ENCODE data around the gene LRRC8E.

The LRRC8E gene

DNA sequence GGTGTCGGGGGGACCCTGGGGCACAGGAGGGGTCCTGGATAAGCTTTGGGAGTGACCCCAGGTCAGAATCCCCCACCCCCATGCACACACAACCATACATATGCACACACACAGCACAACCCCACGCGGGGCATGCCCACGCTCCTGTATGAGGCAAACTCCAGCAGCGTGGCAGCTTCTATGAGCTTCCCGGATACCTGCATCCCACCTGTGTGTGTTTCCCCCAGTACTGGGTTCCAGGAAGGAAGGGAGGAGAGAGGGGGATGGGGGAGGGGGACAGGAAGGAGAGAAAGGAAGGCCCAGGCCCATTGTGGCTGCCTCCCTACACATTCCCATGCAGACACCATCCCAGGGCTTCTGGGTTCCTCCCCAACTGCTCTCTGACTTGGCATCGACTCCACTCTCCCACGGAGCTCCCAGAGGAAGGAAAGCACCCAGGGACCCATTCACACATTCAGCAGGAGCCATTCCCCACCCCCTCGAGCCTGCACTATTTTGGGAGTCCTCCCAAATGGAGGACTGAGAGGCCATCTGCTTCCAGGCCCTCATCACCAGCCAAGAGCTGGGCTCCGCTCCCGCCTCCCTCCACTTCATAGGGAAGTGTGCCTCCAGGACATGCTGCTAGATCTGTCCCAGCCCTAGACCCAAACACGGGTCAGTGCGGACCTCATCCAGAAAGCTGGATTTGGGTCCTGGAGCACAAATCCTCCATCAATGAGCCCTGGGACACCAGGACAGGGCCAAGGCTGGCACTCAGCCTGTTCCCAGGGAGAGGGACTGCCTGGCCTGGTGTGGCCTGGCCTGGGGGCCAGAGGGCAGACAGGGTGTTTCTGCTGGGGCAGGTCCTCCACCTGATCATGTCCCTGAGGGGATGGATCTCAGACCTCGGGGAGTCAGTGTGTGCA, 27.3 kb upstream of the LRRC8E start:
- DNase-seq (ENCODE audit: low spot score): no peak
- Histone ChIP-seq H3K4me3 (no peak overlapping the region), H3K27ac (no peak overlapping the region)
- TF ChIP-seq, protein P1, sequence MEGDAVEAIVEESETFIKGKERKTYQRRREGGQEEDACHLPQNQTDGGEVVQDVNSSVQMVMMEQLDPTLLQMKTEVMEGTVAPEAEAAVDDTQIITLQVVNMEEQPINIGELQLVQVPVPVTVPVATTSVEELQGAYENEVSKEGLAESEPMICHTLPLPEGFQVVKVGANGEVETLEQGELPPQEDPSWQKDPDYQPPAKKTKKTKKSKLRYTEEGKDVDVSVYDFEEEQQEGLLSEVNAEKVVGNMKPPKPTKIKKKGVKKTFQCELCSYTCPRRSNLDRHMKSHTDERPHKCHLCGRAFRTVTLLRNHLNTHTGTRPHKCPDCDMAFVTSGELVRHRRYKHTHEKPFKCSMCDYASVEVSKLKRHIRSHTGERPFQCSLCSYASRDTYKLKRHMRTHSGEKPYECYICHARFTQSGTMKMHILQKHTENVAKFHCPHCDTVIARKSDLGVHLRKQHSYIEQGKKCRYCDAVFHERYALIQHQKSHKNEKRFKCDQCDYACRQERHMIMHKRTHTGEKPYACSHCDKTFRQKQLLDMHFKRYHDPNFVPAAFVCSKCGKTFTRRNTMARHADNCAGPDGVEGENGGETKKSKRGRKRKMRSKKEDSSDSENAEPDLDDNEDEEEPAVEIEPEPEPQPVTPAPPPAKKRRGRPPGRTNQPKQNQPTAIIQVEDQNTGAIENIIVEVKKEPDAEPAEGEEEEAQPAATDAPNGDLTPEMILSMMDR (IDR thresholded peaks at IDR 0.05): no peak

DNA sequence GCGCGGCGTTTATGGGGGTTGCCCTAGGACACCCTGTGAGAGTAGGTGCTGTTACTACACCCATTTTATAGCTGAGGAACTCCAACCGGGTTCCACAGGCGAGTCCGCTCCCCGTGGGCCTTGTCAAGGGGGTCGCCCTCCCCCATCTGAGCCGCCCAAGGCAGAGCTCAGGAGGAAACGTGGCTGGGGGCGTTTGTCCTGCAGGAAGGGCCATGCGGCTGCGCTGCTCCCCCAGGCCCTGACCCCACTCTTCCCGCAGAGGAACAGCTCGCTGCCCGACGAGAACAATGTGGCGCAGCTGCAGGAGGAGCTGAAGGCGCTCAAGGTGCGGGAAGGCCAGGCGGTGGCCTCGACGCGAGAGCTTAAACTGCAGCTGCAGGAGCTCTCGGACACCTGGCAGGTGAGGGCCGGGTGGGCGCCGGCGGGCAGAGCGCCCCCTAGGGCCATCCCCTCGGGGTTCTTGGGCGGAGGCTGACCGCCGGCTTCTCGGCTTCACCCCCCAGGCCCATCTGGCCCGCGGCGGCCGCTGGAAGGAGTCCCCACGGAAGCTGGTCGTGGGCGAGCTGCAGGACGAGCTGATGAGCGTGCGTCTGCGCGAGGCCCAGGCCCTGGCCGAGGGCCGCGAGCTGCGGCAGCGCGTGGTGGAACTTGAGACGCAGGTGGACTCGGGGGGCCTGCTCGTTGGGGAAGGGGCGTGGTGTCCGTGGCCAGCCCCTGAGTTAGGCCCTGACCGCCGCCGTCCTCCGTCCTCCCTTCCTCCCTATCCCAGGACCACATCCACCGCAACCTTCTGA, 26.5 kb upstream of the LRRC8E start:
- H3K27ac ChIP-seq: no peak overlapping the region
- TF ChIP-seq, protein P1 (IDR thresholded peaks at IDR 0.05): no peak
- no peak for DNase-seq (ENCODE audit: low spot score)
- H3K4me3 ChIP-seq: peak overlapping the region; percentile 59

DNA sequence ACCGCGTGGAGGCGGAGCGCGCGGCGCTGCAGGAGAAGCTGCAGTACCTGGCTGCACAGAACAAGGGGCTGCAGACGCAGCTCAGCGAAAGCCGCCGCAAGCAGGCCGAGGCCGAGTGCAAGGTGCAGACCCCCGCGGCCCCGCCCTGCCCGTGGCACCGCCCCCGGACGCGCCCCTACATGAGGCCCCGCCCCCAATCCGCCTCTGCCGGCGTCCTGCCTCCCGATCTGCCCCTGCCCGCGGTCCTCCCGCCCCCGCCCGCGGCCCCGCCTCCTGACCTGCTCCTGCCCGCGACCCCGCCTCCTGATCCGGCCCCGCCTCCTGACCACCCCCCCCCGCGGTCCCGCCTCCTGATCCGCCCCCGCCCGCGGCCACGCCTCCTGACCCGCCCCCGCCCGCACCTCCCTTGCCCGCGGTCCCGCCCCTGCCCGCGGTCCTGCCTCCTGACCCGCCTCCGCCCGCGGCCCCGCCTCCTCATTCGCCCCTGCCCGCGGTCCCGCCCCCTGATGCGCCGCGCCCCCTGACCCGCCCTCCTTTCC, 25.8 kb upstream of the LRRC8E start:
- DNase-seq (ENCODE audit: low spot score): no peak
- Histone ChIP-seq H3K4me3 (peak overlapping the region; percentile 59), H3K27ac (no peak overlapping the region)
- TF ChIP-seq, protein P1 (IDR thresholded peaks at IDR 0.05): no peak

DNA sequence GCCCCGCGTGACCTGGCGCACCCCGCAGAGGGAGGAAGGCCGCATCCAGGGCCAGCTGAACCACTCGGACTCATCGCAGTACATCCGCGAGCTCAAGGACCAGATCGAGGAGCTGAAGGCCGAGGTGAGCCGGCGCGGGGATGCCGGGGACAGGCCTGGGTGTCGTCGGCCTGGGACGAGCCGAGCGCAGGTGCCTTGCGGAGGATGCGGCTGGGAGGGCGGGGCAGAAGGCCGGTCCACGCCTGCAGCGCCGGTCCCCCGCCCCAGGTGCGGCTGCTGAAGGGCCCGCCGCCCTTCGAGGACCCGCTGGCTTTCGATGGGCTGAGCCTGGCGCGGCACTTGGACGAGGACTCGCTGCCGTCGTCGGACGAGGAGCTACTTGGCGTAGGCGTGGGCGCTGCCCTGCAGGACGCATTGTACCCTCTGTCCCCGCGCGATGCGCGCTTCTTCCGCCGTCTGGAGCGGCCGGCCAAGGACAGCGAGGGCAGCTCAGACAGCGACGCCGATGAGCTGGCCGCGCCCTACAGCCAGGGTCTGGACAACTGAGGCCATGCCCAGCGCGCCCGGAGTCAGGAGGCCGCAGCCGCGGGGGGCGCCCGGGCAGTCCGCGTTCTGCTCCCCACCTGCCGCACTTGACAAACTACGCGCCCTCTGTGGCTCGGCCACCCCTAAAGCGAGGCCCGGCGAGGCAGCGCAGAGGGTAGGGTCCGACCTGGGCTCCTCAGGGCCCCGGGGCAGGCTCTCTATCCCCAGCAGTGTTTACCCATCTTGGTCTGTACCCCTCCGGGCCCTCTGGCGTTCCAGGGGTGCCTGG, 24.9 kb upstream of the LRRC8E start:
- H3K4me3 ChIP-seq: peak overlapping the region; percentile 59
- no peak overlapping the region for H3K27ac ChIP-seq
- no peak for DNase-seq (ENCODE audit: low spot score)
- TF ChIP-seq, protein P1 (IDR thresholded peaks at IDR 0.05): no peak

DNA sequence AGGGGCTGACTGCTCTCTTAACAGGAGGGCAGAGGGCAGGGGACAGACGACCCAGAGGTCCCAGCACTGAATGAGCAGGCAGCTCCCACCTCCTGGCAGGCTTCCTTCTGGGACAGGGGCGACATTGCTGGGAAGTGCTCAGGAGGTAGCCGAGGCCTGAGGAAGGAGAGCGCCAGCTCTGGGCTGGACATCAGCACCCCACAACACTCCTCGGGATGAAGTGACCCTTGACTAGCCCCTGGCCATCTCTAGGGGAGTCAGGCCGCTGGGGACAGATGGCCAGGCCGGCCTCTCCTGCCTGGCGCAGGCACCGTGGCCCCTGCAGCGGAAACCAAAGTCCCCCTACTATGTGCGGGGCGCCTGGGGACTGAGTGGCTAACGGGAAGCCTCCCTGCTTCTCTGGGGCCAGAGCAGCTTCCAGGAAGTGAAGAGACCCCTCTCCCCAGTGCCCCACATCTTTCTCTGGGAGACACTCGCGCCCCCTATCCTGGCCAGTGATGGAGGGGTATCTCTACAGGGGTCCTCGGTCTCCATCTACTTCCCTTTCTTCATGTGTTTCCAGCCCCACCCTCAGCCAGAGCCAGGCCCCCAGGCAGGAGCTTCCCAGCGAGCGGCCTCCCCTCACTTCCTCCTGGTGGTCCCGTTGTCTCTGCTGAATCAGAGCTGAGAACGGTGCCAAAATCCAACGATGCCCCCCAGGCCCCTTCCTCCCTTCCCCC, 24.2 kb upstream of the LRRC8E start:
- TF ChIP-seq, protein P1 (IDR thresholded peaks at IDR 0.05): no peak
- H3K27ac ChIP-seq: no peak overlapping the region
- no peak overlapping the region for H3K4me3 ChIP-seq
- DNase-seq (ENCODE audit: low spot score): no peak

DNA sequence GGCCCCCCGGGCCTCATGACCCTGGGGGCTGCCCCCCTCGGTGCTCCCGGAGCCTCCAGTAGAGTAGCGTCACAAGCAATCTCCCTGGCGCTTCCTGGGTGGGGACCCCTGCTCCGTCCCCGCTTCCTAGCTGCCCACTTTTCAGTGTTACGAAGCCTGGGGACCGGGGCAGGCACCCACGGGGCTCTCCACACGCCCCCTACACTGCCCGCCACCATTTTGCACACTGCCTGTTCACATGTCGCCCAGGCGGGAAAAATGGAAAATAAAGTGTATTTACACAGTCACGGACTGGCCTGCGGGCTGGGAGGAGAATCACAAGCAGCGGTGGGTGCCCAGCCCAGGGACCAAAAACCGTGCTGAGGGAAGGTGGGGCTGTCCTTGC, 23.6 kb upstream of the LRRC8E start:
- no peak overlapping the region for H3K27ac ChIP-seq
- no peak overlapping the region for H3K4me3 ChIP-seq
- TF ChIP-seq, protein P1 (IDR thresholded peaks at IDR 0.05): no peak
- DNase-seq (ENCODE audit: low spot score): no peak
